K562 (cell line): Measurements from ENCODE around the gene S100A2. TPM values are rescaled to one million over a fixed set of nuclear protein-coding genes. Genes with fewer than 3 reads are reported as not detected.
A peak's percentile ranks its signal among the peaks of the same experiment; 100 is the strongest.

Experiments
- ASH1L ChIP-seq: fragments of 450-650 bp; IDR thresholded peaks from 2 replicates; pipeline ENCODE4 v1.6.1; 2018; ENCODE audit warnings: borderline replicate concordance, mild to moderate bottlenecking, low read depth; ENCODE audit not compliant: partially characterized antibody
- ATF7 ChIP-seq: fragments of 450-650 bp; IDR thresholded peaks from 2 replicates; pipeline ENCODE4 v1.7.1; 2014; ENCODE audit warnings: mild to moderate bottlenecking, moderate library complexity
- CTCFL ChIP-seq: IDR thresholded peaks from 2 replicates; pipeline ENCODE4 v1.6.1; 2011; ENCODE audit warnings: borderline replicate concordance, low read depth, mild to moderate bottlenecking, moderate library complexity, low read length; ENCODE audit not compliant: insufficient read depth, poor library complexity, severe bottlenecking
- HNRNPK ChIP-seq: fragments of 200-400 bp; formaldehyde crosslinking; IDR thresholded peaks from one replicate; pipeline ENCODE4 v1.6.1; 2018; ENCODE audit warnings: mild to moderate bottlenecking, low read depth, low read length; ENCODE audit not compliant: poor library complexity, severe bottlenecking
- IRF9 ChIP-seq: fragments of 450-650 bp; IDR thresholded peaks from 2 replicates; pipeline ENCODE4 v1.6.1; 2016; ENCODE audit warnings: missing biosample characterization, missing genetic modification characterization
- KDM4B ChIP-seq, 2 experiments: fragments of 450-650 bp in 1 of 2; sonication (generic) in 1 of 2; IDR thresholded peaks; 2 replicates each; pipeline ENCODE4 v1.6.1; 2016 to 2017; ENCODE audit warnings: borderline replicate concordance in 2 of 2, antibody characterized with exemption in 1 of 2, low read depth in 1 of 2, mild to moderate bottlenecking in 1 of 2
- MAFG ChIP-seq: fragments of 450-650 bp; conservative IDR thresholded peaks from 2 replicates; pipeline ENCODE4 v1.6.1; 2016; ENCODE audit warnings: missing genetic modification characterization, missing compliant biosample characterization
- POLR3A ChIP-seq: IDR thresholded peaks from 2 replicates; pipeline ENCODE4 v1.6.1; 2011; ENCODE audit warnings: borderline replicate concordance, mild to moderate bottlenecking, moderate library complexity; ENCODE audit not compliant: insufficient read length, insufficient read depth; ENCODE audit errors: extremely low read depth
- PPARD ChIP-seq: fragments of 250-450 bp; sonication (Bioruptor Pico); IDR thresholded peaks from 2 replicates; pipeline ENCODE4 v1.8.0; 2022; ENCODE audit warnings: inconsistent platforms, mild to moderate bottlenecking, moderate library complexity
- REST ChIP-seq, 2 experiments: fragments of 450-650 bp; formaldehyde crosslinking in 1 of 2; IDR thresholded peaks; 2 replicates each; pipeline versions ENCODE4 v1.4.0 to v1.6.1; 2014 to 2020; ENCODE audit warnings: mild to moderate bottlenecking in 2 of 2, borderline replicate concordance in 1 of 2, low read depth in 1 of 2
- SRSF1 ChIP-seq: fragments of 200-400 bp; formaldehyde crosslinking; IDR thresholded peaks from 2 replicates; pipeline ENCODE4 v1.6.1; 2017; ENCODE audit warnings: mild to moderate bottlenecking, low read depth, low read length, moderate library complexity
- THRAP3 ChIP-seq: fragments of 450-650 bp; IDR thresholded peaks from 2 replicates; pipeline ENCODE4 v1.6.1; 2016; ENCODE audit warnings: mild to moderate bottlenecking, inconsistent platforms, borderline replicate concordance
- polyA plus RNA-seq, 8 experiments: library from polyadenylated mRNA; depleted of rRNA in 4 of 8; stranded (reverse) in 5 of 8; unstranded in 3 of 8; fragments of >200 nt; fragmentation: Nextera tagmentation in 2 of 8; fragmentation: Illumina TruSeq in 1 of 8; extraction: Ambion mirVana in 2 of 8; extraction: Trizol in 1 of 8; gene quantifications; 2 replicates each; pipeline versions ENCODE4 v1.2.1 to v1.2.3, GENCODE V29; 2011 to 2014; ENCODE audit warnings: inconsistent platforms in 1 of 8, missing spikeins in 1 of 8
- total RNA-seq, 7 experiments: library from RNA; depleted of rRNA in 6 of 7; stranded (reverse); fragments of >200 nt in 6 of 7; fragmentation: Illumina TruSeq in 2 of 7; extraction: Trizol in 2 of 7; gene quantifications; 2 replicates each; pipeline versions ENCODE4 v1.2.1 to v1.2.3, GENCODE V29; 2011 to 2021; ENCODE audit warnings: low replicate concordance in 1 of 7

The S100A2 gene
- total and polyA plus RNA-seq, 9 of the 15 experiments (the other 6 are each of a cell fraction or from before 2014, with no cell fraction given): 0.28 to 0.65 (median 0.44) TPM; not detected in 4

- peak; percentile 96 for TF ChIP-seq REST (IDR thresholded peaks at IDR 0.05; ENCODE audit: borderline replicate concordance)
- TF ChIP-seq REST (CRISPR knock-in tag; IDR thresholded peaks at IDR 0.05; ENCODE audit: low read depth): no peak
- 0 out of 2 replicates have a peak, but pooled peaks have one; percentile 29 for TF ChIP-seq MAFG (tag)
- TF ChIP-seq SRSF1: no peak
- no peak for TF ChIP-seq KDM4B (IDR thresholded peaks at IDR 0.05; ENCODE audit: borderline replicate concordance in 2 of 2, low read depth in 1 of 2)
- peak; percentile 14 for TF ChIP-seq CTCFL
- no peak for TF ChIP-seq HNRNPK
- no peak for TF ChIP-seq ASH1L
- no peak for TF ChIP-seq IRF9
- no peak for TF ChIP-seq POLR3A
- no peak for TF ChIP-seq THRAP3
- no peak for TF ChIP-seq PPARD (CRISPR knock-in tag)
- peak; percentile 61 for TF ChIP-seq ATF7
These were observed 2.9 kb upstream of the S100A2 start (continued) for GRCh38 chr1:153568367-153569099.
